Lower lobe of right lung (tissue), 2 donors: ENCODE data around the gene KPNA3. TPM values are rescaled to one million over a fixed set of nuclear protein-coding genes. Genes with fewer than 3 reads are reported as not detected.

Experiments used
- ATAC-seq, 2 donors: fragments of 200-7000 bp; cut with Tn5 transposase; one replicate each; pipeline ENCODE4 v1.9.1; 2020 to 2022; ENCODE audit warnings: mild to moderate bottlenecking in 2 of 2, moderate library complexity in 2 of 2
- DNase-seq: peaks from one replicate; pipeline ENCODE4 v3.0.0-alpha.2; 2020
- H3K27ac ChIP-seq: fragments of 200-600 bp; one replicate; pipeline ENCODE4 v1.8.0; 2022
- H3K27me3 ChIP-seq: fragments of 200-600 bp; one replicate; pipeline ENCODE4 v1.8.0; 2022; ENCODE audit warnings: low read depth
- H3K36me3 ChIP-seq: fragments of 200-600 bp; one replicate; pipeline ENCODE4 v1.8.0; 2022; ENCODE audit warnings: mild to moderate bottlenecking
- H3K4me1 ChIP-seq: fragments of 200-600 bp; one replicate; pipeline ENCODE4 v1.8.0; 2022
- H3K4me3 ChIP-seq: fragments of 200-600 bp; one replicate; pipeline ENCODE4 v1.8.0; 2022; ENCODE audit warnings: mild to moderate bottlenecking
- H3K9me3 ChIP-seq: fragments of 200-600 bp; one replicate; pipeline ENCODE4 v1.8.0; 2022
- CTCF ChIP-seq: fragments of 200-600 bp; IDR thresholded peaks from one replicate; pipeline ENCODE4 v1.8.0; 2022; ENCODE audit warnings: antibody characterized with exemption, mild to moderate bottlenecking
- intact Hi-C: fragments of 100-400 bp; cut with DNase I; formaldehyde crosslinking; loops from one replicate; pipeline ENCODE4 v1.11.0; 2022
- total RNA-seq: library from RNA; stranded (reverse); fragmentation: NEBNext Ultra II Directional; extraction: Animal tissue kit (Norgen Biotek cat#: 25700); gene quantifications from one replicate; pipeline ENCODE4 v1.2.1, GENCODE V29; 2021
- donor health status: DM: no; HTN: yes; CAD: no; lungs with severe emphysema.

KPNA3 gene
- total RNA-seq, 1 donor from 2014 or later = 31.9 TPM

DNA sequence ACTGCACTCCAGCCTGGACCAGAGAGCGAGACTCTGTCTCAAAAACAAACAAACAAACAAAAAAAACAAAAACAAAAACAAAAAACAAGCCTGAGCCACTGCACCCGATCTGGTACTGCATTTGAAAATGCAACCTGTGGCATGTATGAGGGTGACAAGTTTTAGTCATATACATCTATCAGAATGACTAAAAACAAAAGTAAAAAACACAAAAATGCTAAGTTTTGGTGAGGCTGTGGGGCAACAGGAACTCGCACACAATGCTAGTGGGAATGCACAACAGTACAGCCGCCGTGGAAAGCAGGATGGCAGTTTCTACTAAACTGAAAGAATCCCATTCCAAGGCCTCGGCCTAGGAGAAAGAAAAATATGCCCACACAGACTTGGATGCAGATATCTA, 109.0 kb downstream of the KPNA3 start:
- H3K36me3 ChIP-seq = no peaks in the 10 kb centered on the region
- intact Hi-C loops = no loop called here
- H3K27ac ChIP-seq = no peak overlapping the region
- no peaks in the 10 kb centered on the region for H3K27me3 ChIP-seq
- no peak for TF ChIP-seq CTCF
- H3K4me1 ChIP-seq = no peaks in the 10 kb centered on the region
- no peak for DNase-seq
- no peak overlapping the region for H3K4me3 ChIP-seq
- H3K9me3 ChIP-seq = no peaks in the 10 kb centered on the region
- no peak for ATAC-seq

DNA sequence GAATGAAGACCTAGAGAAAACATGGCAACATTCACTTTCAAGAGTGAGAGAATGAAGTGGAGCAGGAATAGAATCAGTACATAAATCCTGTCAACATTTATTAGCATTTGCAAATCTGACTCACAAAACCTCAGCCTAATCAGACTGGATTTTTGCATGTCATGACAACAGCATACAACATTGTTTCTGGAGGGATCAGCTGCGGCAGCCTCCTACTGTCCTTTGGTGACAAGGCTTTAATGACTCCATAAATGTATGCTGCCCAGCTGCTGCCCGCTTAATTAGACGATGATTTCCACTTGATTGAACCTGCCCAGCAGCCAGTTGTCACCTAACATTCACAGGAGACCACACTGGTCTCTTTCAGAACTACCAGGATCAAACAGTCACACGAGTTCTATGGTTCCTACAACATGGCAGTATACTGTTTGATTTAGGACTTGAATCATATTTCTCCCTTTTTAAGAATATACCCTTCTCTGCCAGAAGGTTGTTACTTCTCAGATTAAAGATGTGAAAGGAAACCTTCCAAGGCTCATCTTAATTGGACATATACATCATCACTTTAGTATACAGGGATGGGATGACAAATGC, 110.5 kb downstream of the KPNA3 start:
- no peaks in the 10 kb centered on the region for H3K9me3 ChIP-seq
- intact Hi-C loops = no loop called here
- H3K27ac ChIP-seq = no peak overlapping the region
- DNase-seq (no peak), ATAC-seq (no peak)
- TF ChIP-seq CTCF = no peak
- no peaks in the 10 kb centered on the region for H3K4me1 ChIP-seq
- H3K36me3 ChIP-seq = no peaks in the 10 kb centered on the region
- no peaks in the 10 kb centered on the region for H3K27me3 ChIP-seq
- no peak overlapping the region for H3K4me3 ChIP-seq

DNA sequence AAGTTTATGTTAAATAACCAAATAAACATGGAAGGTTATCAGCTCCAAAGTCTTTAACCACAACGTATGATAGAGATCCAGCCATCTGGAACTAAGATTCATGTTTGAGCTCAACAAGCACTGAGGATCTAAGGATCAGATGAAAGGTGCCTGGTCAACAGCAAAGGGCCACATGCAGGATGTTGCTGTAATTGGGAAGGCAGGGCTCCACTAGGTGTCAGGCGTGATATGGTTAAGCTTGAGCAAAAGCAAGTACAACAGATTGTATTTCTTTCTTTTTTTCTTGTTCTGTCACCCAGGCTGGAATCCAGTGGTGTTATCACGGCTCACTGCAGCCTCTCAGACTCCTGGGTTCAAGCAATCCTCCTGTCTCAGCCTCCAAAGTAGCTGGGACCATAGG, 113.2 kb downstream of the KPNA3 start:
- Histone ChIP-seq H3K36me3 (no peaks in the 10 kb centered on the region), H3K27ac (no peak overlapping the region), H3K9me3 (no peaks in the 10 kb centered on the region), H3K27me3 (no peaks in the 10 kb centered on the region), H3K4me1 (no peaks in the 10 kb centered on the region), H3K4me3 (no peak overlapping the region)
- intact Hi-C loops = no loop called here
- no peak for TF ChIP-seq CTCF
- DNase-seq (no peak), ATAC-seq (no peak)

DNA sequence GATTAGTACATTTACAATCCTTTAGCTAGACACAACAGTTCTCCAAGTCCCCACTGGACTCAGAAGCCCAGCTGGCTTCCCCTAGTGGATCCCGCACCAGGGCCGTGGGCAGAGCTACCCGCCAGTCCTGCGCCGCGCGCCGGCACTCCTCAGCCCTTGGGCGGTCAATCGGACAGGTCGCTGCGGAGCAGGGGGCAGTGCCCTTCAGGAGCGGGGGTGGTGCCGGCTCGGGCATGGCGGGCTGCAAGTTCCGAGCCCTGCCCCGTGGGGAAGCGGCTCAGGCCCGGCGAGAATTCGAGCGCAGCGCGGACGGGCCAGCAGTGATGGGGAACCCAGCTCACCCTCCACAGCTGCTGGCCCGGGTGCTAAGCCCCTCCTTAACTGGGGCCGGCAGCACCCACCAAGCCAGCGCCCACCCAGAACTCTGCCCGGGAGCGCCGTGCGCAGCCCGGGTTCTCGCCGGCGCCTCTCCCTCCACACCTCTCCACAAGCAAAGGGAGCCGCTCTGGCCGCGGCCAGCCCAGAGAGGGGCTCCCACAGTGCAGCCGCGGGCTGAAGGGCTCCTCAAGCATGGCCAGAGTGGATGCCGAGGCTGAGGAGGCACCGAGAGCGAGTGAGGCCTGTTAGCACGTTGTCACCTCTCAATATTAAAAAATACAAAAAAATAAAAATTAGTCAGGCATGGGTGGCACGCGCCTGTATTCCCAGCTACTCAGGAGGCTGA, 114.1 kb downstream of the KPNA3 start:
- H3K4me1 ChIP-seq = no peaks in the 10 kb centered on the region
- H3K9me3 ChIP-seq = no peaks in the 10 kb centered on the region
- TF ChIP-seq CTCF = no peak
- no peaks in the 10 kb centered on the region for H3K36me3 ChIP-seq
- no peak overlapping the region for H3K27ac ChIP-seq
- H3K4me3 ChIP-seq = no peak overlapping the region
- H3K27me3 ChIP-seq = no peaks in the 10 kb centered on the region
- intact Hi-C loops = no loop called here
- DNase-seq = no peak
- peak in 1 of 2 donors; percentile 35 for ATAC-seq

DNA sequence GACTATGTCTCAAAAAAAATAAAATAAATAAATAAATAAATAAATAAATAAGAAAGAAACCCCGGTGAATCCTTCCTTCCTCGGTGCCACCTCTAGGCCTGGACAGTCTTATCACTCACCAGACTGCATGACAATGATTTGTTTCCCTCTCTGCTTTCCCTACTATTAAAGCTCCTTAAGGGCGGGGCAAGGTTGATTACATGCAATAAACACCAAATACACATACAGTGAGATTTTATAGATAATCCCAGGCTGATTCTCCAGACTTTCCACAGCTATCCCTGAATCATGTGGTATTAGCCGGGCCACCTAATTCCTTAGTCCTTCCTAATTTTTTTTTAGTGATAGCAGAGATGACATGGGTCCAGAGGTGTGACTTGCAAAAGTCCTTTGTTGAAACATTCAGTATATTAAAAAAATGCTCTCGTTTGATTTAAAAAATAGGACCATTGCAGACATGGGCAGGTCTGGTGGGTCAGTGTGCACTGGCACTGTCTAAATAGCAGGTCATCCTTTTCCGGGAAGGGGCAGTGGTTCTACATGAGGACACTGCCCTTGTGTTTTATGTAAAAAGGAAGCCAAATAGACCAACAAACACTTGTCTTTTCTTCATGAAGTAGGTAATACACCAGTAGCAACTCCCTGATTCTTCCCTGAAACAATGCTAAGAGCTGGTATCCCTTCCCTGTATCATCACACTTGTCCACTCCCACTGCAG, 115.7 kb downstream of the KPNA3 start:
- no peak for TF ChIP-seq CTCF
- no peaks in the 10 kb centered on the region for H3K36me3 ChIP-seq
- ATAC-seq (no peak), DNase-seq (no peak)
- H3K4me3 ChIP-seq = no peak overlapping the region
- intact Hi-C loops = no loop called here
- H3K4me1 ChIP-seq = no peaks in the 10 kb centered on the region
- H3K27me3 ChIP-seq = no peaks in the 10 kb centered on the region
- no peaks in the 10 kb centered on the region for H3K9me3 ChIP-seq
- H3K27ac ChIP-seq = no peak overlapping the region
